VCaP (cell line): ENCODE data around the gene TUBB4A.

ENCODE experiments used
- H3K27ac ChIP-seq: fragments of 450-650 bp; 2 replicates; pipeline ENCODE4 v1.5.1; 2017
- CTCF ChIP-seq: fragments of 450-650 bp; conservative IDR thresholded peaks from 2 replicates; pipeline ENCODE4 v1.5.1; 2017; ENCODE audit warnings: mild to moderate bottlenecking, moderate library complexity

The TUBB4A gene

GRCh38 chr19:6453951-6454565 is 48.1 kb downstream of the TUBB4A start:
- no peak for TF ChIP-seq CTCF
- no peak overlapping the region for H3K27ac ChIP-seq

- H3K27ac ChIP-seq, result no peak overlapping the region
- TF ChIP-seq CTCF, result no peak
These were observed 49.2 kb downstream of the TUBB4A start for GRCh38 chr19:6452899-6453298.

GRCh38 chr19:6452223-6452614 is 49.9 kb downstream of the TUBB4A start:
- no peak overlapping the region for H3K27ac ChIP-seq
- TF ChIP-seq CTCF, result no peak

- no peak overlapping the region for H3K27ac ChIP-seq
- no peak for TF ChIP-seq CTCF
These were observed 50.4 kb downstream of the TUBB4A start for GRCh38 chr19:6451583-6452222.

- no peak for TF ChIP-seq CTCF
- no peak overlapping the region for H3K27ac ChIP-seq
These were observed 51.9 kb downstream of the TUBB4A start for GRCh38 chr19:6450166-6450565.

DNA sequence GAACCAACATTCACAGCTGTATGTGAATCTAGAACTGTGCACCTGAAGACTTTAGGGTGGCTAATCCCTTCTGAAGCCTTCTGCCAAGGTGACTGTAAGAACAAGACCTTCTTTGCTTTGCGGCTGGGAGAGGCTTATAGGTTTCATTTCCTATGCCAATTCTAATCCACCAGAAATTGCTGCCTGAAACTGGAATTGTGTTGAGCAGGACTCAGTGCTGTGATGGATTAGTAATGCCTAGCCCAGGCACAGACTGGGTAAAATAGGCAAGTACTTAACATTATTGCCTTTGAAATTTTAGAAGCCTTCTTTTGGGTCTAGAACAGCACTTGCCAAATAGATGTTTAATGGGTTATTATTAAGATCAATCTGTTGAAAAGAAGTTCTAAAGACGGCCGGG is 54.1 kb downstream of the TUBB4A start:
- no peak overlapping the region for H3K27ac ChIP-seq
- TF ChIP-seq CTCF, result no peak

DNA sequence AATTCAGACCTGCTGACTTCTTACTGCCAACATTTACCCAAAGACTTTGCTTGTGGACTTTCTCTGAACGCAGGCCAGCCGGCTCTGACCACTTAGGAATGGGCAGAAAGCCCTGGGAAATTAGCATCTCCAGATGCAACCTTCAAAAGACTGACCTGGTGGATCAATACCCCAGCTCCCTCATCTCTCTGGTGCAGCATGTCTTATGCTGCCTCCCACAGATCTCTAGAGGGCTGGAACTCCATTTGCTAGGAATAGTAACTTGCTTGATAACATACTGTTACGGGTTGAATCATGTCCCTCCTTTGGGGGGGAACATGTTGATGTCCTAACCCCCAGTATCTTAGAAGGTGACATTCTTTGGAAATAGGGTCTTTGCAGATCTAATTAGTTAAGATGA is 55.7 kb downstream of the TUBB4A start:
- H3K27ac ChIP-seq, result no peak overlapping the region
- TF ChIP-seq CTCF, result no peak
